Keratinocyte (primary cell): ENCODE results near the gene TPBGL. TPM values are rescaled to one million over a fixed set of nuclear protein-coding genes. Genes with fewer than 3 reads are reported as not detected.

Experiments used
- DNase-seq: peaks from one replicate; pipeline ENCODE4 v3.0.0-alpha.2; 2011; ENCODE audit warnings: low read depth, missing footprints, low spot score
- FAIRE-seq: peaks from 2 replicates; lab custom pipeline; 2011; peaks lifted over from hg19 to GRCh38; lab: Jason Lieb, UNC
- H2AFZ ChIP-seq: 2 replicates; pipeline ENCODE4 v1.6.0; 2012; ENCODE audit warnings: low read length, control low read depth, inconsistent platforms; ENCODE audit not compliant: control insufficient read depth
- H3K27ac ChIP-seq: 2 replicates; pipeline ENCODE4 v1.5.1; 2011; ENCODE audit warnings: low read length; ENCODE audit not compliant: control insufficient read depth, insufficient read depth
- H3K27me3 ChIP-seq: 3 replicates; pipeline ENCODE4 v1.6.0; 2011; ENCODE audit warnings: low read length; ENCODE audit not compliant: control insufficient read depth, insufficient read depth; ENCODE audit errors: extremely low read depth
- H3K36me3 ChIP-seq, 2 experiments: 2 replicates in 1 of 2; 3 replicates in 1 of 2; pipeline ENCODE4 v1.5.1; 2011; ENCODE audit warnings: low read length in 2 of 2, mild to moderate bottlenecking in 1 of 2; ENCODE audit not compliant: control insufficient read depth in 2 of 2, insufficient read depth in 2 of 2; ENCODE audit errors: extremely low read depth in 1 of 2
- H3K4me1 ChIP-seq: 3 replicates; pipeline ENCODE4 v1.5.1; 2011; ENCODE audit warnings: low read length; ENCODE audit not compliant: control insufficient read depth, insufficient read depth; ENCODE audit errors: extremely low read depth
- H3K4me2 ChIP-seq: 3 replicates; pipeline ENCODE4 v1.6.0; 2011; ENCODE audit warnings: low read depth, low read length; ENCODE audit not compliant: control insufficient read depth, insufficient read depth; ENCODE audit errors: extremely low read depth
- H3K4me3 ChIP-seq, 3 experiments: fragments of 200-600 bp in 1 of 3; sonication (generic) in 1 of 3; 2 replicates in 2 of 3; 3 replicates in 1 of 3; pipeline ENCODE4 v1.5.1; 2011 to 2016; ENCODE audit warnings: low read length in 3 of 3, mild to moderate bottlenecking in 3 of 3, control low read depth in 2 of 3, inconsistent platforms in 1 of 3, low read depth in 1 of 3, mixed read lengths in 1 of 3, mixed run types in 1 of 3, moderate library complexity in 1 of 3; ENCODE audit not compliant: control insufficient read depth in 2 of 3, insufficient read depth in 2 of 3; ENCODE audit errors: extremely low read depth in 1 of 3
- H3K79me2 ChIP-seq: 2 replicates; pipeline ENCODE4 v1.6.0; 2012; ENCODE audit warnings: low read length; ENCODE audit not compliant: control insufficient read depth, insufficient read depth
- H3K9ac ChIP-seq: 3 replicates; pipeline ENCODE4 v1.6.0; 2011; ENCODE audit warnings: low read length; ENCODE audit not compliant: control insufficient read depth, insufficient read depth; ENCODE audit errors: extremely low read depth
- H3K9me1 ChIP-seq: 3 replicates; pipeline ENCODE4 v1.6.0; 2011; ENCODE audit warnings: low read length; ENCODE audit not compliant: control insufficient read depth, insufficient read depth; ENCODE audit errors: extremely low read depth
- H3K9me3 ChIP-seq: 2 replicates; pipeline ENCODE4 v1.5.1; 2012; ENCODE audit warnings: low read depth, low read length; ENCODE audit not compliant: control insufficient read depth
- H4K20me1 ChIP-seq: 3 replicates; pipeline ENCODE4 v1.6.0; 2011; ENCODE audit warnings: low read length; ENCODE audit not compliant: control insufficient read depth, insufficient read depth; ENCODE audit errors: extremely low read depth
- EZH2 ChIP-seq: IDR thresholded peaks from one replicate; pipeline ENCODE4 v1.6.1; 2012; ENCODE audit warnings: inconsistent platforms, mild to moderate bottlenecking, low read length, moderate library complexity
- dilution Hi-C: fragments of 300-500 bp; cut with MboI; formaldehyde crosslinking; loops from one replicate; pipeline ENCODE4 v1.7.0; 2020; ENCODE audit warnings: low sequenced_read_pairs; ENCODE audit not compliant: extremely low pct_ligation_motif_present
- polyA plus RNA-seq, 5 experiments: library from polyadenylated mRNA; depleted of rRNA in 3 of 5; stranded (reverse) in 3 of 5; stranded (forward) in 1 of 5; unstranded in 1 of 5; fragments of >200 nt; gene quantifications; 1 replicate in 1 of 5; 2 replicates in 3 of 5; 3 replicates in 1 of 5; pipeline versions ENCODE4 v1.2.1 to v1.2.3, GENCODE V29; 2011 to 2012; ENCODE audit warnings: missing spikeins in 2 of 5, low read depth in 1 of 5, low replicate concordance in 1 of 5
- TF ChIP-seq, protein P1 (sequence below), 3 experiments: IDR thresholded peaks in 1 of 3; conservative IDR thresholded peaks in 1 of 3; optimal IDR thresholded peaks in 1 of 3; 2 replicates in 2 of 3; 3 replicates in 1 of 3; pipeline versions ENCODE3 to v1.5.1; 2011; ENCODE audit warnings: low read length in 3 of 3, mild to moderate bottlenecking in 3 of 3, moderate library complexity in 2 of 3, control low read depth in 1 of 3, inconsistent platforms in 1 of 3; ENCODE audit not compliant: insufficient read depth in 2 of 3; ENCODE audit errors: extremely low read depth in 1 of 3

TPBGL gene
- polyA plus RNA-seq, 1 donor (not counting 4 experiments of a cell fraction or from before 2014, with no cell fraction given), result not detected

DNA sequence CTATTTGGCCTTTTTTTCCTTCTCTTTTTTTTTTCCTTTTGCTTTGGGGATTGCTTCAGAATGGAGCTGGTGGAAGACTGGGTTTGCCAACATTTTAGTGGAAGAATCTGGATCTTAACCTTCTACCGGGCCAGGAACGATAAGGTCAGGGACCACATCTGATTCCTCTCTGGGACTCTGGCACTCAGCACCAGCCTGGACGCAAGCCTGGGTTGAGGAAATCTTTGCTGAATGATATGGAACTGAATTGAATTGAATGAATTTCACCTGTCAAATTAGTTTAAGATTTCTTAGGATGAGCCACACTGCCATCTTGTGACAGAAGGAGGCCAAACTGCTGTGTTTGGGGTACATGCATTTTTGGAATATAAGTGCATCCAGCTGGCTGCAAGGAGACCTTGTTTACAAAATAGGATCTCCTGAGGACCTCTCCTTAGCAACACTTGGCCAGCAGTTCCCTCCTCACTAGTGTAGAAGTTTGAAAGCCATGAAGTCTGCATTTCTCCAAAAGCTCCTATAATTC is 30.4 kb downstream of the TPBGL start:
- H3K4me2 ChIP-seq, result no peak overlapping the region
- H3K27ac ChIP-seq, result no peak overlapping the region
- FAIRE-seq (peak; percentile 43), DNase-seq (no peak)
- no peak overlapping the region for H3K4me3 ChIP-seq
- TF ChIP-seq EZH2, result no peak
- TF ChIP-seq, protein P1, sequence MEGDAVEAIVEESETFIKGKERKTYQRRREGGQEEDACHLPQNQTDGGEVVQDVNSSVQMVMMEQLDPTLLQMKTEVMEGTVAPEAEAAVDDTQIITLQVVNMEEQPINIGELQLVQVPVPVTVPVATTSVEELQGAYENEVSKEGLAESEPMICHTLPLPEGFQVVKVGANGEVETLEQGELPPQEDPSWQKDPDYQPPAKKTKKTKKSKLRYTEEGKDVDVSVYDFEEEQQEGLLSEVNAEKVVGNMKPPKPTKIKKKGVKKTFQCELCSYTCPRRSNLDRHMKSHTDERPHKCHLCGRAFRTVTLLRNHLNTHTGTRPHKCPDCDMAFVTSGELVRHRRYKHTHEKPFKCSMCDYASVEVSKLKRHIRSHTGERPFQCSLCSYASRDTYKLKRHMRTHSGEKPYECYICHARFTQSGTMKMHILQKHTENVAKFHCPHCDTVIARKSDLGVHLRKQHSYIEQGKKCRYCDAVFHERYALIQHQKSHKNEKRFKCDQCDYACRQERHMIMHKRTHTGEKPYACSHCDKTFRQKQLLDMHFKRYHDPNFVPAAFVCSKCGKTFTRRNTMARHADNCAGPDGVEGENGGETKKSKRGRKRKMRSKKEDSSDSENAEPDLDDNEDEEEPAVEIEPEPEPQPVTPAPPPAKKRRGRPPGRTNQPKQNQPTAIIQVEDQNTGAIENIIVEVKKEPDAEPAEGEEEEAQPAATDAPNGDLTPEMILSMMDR (optimal IDR thresholded peaks at IDR 0.05 in 1 of 3, IDR thresholded peaks at IDR 0.05 in 1 of 3, conservative IDR thresholded peaks at IDR 0.05 in 1 of 3; ENCODE audit: extremely low read depth in 1 of 3, insufficient read depth in 2 of 3, low read length in 3 of 3), result peak; percentile 50 to 63 (median 52)
- H2AFZ ChIP-seq, result no peak overlapping the region
- H3K9me3 ChIP-seq, result no peaks in the 10 kb centered on the region
- H3K9me1 ChIP-seq, result no peaks in the 10 kb centered on the region
- dilution Hi-C loops, result no loop called here
- no peaks in the 10 kb centered on the region for H3K79me2 ChIP-seq
- H3K4me1 ChIP-seq, result no peaks in the 10 kb centered on the region
- H3K27me3 ChIP-seq, result no peaks in the 10 kb centered on the region
- no peaks in the 10 kb centered on the region for H3K36me3 ChIP-seq
- H4K20me1 ChIP-seq, result no peaks in the 10 kb centered on the region
- no peak overlapping the region for H3K9ac ChIP-seq

DNA sequence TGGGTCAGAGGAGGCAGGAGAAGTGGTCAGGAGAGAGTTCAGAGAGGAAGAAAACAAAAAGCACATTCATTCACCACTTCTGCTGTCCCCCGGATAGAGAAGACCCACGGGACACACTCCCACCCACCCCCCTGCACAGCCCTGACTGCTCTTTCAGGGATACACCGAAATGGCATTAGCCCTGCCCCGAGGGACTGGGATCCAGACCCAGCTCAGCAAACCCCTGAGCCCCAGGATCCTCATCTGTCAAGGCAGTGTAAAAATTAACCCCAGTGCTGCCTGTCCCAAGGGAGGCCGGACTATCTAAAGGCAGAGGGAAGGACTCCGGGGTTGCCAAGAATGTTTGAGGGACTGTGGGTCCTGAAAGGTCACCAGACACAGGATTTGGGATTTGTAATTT is 31.2 kb downstream of the TPBGL start:
- Histone ChIP-seq H3K4me3 (no peak overlapping the region), H3K9me1 (no peaks in the 10 kb centered on the region), H3K27me3 (no peaks in the 10 kb centered on the region), H3K79me2 (no peaks in the 10 kb centered on the region), H3K9me3 (no peaks in the 10 kb centered on the region), H3K36me3 (no peaks in the 10 kb centered on the region), H3K4me2 (no peak overlapping the region), H3K4me1 (no peaks in the 10 kb centered on the region), H3K27ac (no peak overlapping the region), H2AFZ (no peak overlapping the region), H3K9ac (no peak overlapping the region), H4K20me1 (no peaks in the 10 kb centered on the region)
- DNase-seq (no peak), FAIRE-seq (no peak)
- dilution Hi-C loops, result no loop called here
- TF ChIP-seq, protein P1 (optimal IDR thresholded peaks at IDR 0.05 in 1 of 3, IDR thresholded peaks at IDR 0.05 in 1 of 3, conservative IDR thresholded peaks at IDR 0.05 in 1 of 3; ENCODE audit: extremely low read depth in 1 of 3, insufficient read depth in 2 of 3, low read length in 3 of 3), result no peak
- no peak for TF ChIP-seq EZH2
